K562 (cell line): ENCODE results near the gene GHR. TPM values are rescaled to one million over a fixed set of nuclear protein-coding genes. Genes with fewer than 3 reads are reported as not detected.

Experiments used
- ATAC-seq: fragments of 200-7000 bp; cut with Tn5 transposase; 3 replicates; pipeline ENCODE4 v1.9.1; 2020; ENCODE audit warnings: moderate library complexity
- BruUV-seq: library from RNA; stranded (reverse); fragments of 400-500 nt; replicated peaks from 2 replicates; lab custom pipeline; 2021; lab: Mats Ljungman, UMichigan
- CTCF ChIA-PET: fragments of 300-600 bp; formaldehyde crosslinking; extraction: SDS; loops from one replicate; lab custom pipeline; 2021; ENCODE audit warnings: low intra/inter-chr PET ratio; lab: Yijun Ruan, JAX
- POLR2A ChIA-PET: fragments of 300-600, 350-650 bp; sonication (Branson Sonifier 250); formaldehyde crosslinking; extraction: SDS; loops from one replicate; lab custom pipeline; 2021; ENCODE audit warnings: antibody characterized with exemption, inconsistent platforms; lab: Yijun Ruan, JAX
- DNase-seq, 4 experiments: peaks; one replicate each; pipeline versions ENCODE4 v3.0.0 to v3.0.0-alpha.2; 2011 to 2018; ENCODE audit warnings: low spot score in 3 of 4, mixed read lengths in 3 of 4; ENCODE audit errors: extremely low read depth in 1 of 4
- FAIRE-seq: peaks from 2 replicates; lab custom pipeline; 2011; peaks lifted over from hg19 to GRCh38; lab: Jason Lieb, UNC
- H2AFZ ChIP-seq: 2 replicates; pipeline ENCODE4 v1.6.0; 2011; ENCODE audit warnings: low read depth, low read length, control low read depth, inconsistent platforms
- H3K27ac ChIP-seq: fragments of 200-600 bp; 3 replicates; pipeline ENCODE4 v1.8.0; 2011; ENCODE audit warnings: low read depth, mild to moderate bottlenecking, control low read depth, inconsistent platforms, low read length, moderate library complexity, mixed read lengths; ENCODE audit errors: extremely low read depth
- H3K27me3 ChIP-seq, 2 experiments: fragments of 300-600 bp in 1 of 2; 2 replicates in 1 of 2; 3 replicates in 1 of 2; pipeline versions ENCODE4 v1.6.0 to v1.8.0; 2011; ENCODE audit warnings: inconsistent platforms in 2 of 2, low read length in 2 of 2, mild to moderate bottlenecking in 1 of 2, mixed read lengths in 1 of 2, moderate library complexity in 1 of 2; ENCODE audit not compliant: control insufficient read depth in 2 of 2, insufficient read depth in 2 of 2
- H3K36me3 ChIP-seq: fragments of 300-600 bp; 3 replicates; pipeline ENCODE4 v1.8.0; 2011; ENCODE audit warnings: mild to moderate bottlenecking, low read length, inconsistent platforms; ENCODE audit not compliant: control insufficient read depth, insufficient read depth
- H3K4me1 ChIP-seq, 2 experiments: fragments of 200-600 bp in 1 of 2; replicated peaks in 1 of 2; 2 replicates in 1 of 2; 3 replicates in 1 of 2; pipeline versions ENCODE4 v1.5.1 to v1.8.0; 2011; ENCODE audit warnings: inconsistent platforms in 2 of 2, low read length in 2 of 2, mild to moderate bottlenecking in 1 of 2, mixed read lengths in 1 of 2, moderate library complexity in 1 of 2; ENCODE audit not compliant: control insufficient read depth in 2 of 2, insufficient read depth in 2 of 2
- H3K4me2 ChIP-seq: 2 replicates; pipeline ENCODE4 v1.6.1; 2011; ENCODE audit warnings: low read length, control low read depth, inconsistent platforms, mixed read lengths; ENCODE audit not compliant: insufficient read depth
- H3K4me3 ChIP-seq: fragments of 200-600 bp; sonication (generic), shearing (Covaris generic); 2 replicates; pipeline ENCODE4 v1.5.1; 2016; ENCODE audit warnings: control low read depth, inconsistent platforms
- H3K79me2 ChIP-seq: fragments of 200-600 bp; 3 replicates; pipeline ENCODE4 v1.8.0; 2011; ENCODE audit warnings: low read length, inconsistent platforms; ENCODE audit not compliant: control insufficient read depth, insufficient read depth
- H3K9ac ChIP-seq, 2 experiments: 2 replicates each; pipeline versions ENCODE4 v1.6.0 to v1.6.1; 2011; ENCODE audit warnings: low read depth in 2 of 2, low read length in 2 of 2, control low read depth in 1 of 2, inconsistent platforms in 1 of 2, mild to moderate bottlenecking in 1 of 2, mixed read lengths in 1 of 2; ENCODE audit not compliant: insufficient read depth in 1 of 2
- H3K9me1 ChIP-seq: one replicate; pipeline ENCODE4 v1.6.0; 2011; ENCODE audit warnings: inconsistent platforms, mild to moderate bottlenecking, low read length, moderate library complexity; ENCODE audit not compliant: control insufficient read depth, insufficient read depth
- H3K9me3 ChIP-seq: replicated peaks from 2 replicates; pipeline ENCODE4 v1.5.1; 2011; ENCODE audit warnings: low read depth, low read length, inconsistent platforms; ENCODE audit not compliant: control insufficient read depth, insufficient read depth
- H4K20me1 ChIP-seq: replicated peaks from 2 replicates; pipeline ENCODE4 v1.6.1; 2011; ENCODE audit warnings: low read length, inconsistent platforms, mixed read lengths; ENCODE audit not compliant: control insufficient read depth, insufficient read depth
- COPS2 ChIP-seq: fragments of 450-650 bp; conservative IDR thresholded peaks from 2 replicates; pipeline ENCODE4 v1.6.1; 2016; ENCODE audit warnings: mild to moderate bottlenecking, moderate library complexity
- E4F1 ChIP-seq: fragments of 250-450 bp; sonication (Bioruptor Pico); IDR thresholded peaks from 2 replicates; pipeline ENCODE4 v1.5.0; 2021; ENCODE audit warnings: mild to moderate bottlenecking, borderline replicate concordance
- KLF16 ChIP-seq: IDR thresholded peaks from 2 replicates; pipeline ENCODE4 v1.6.1; 2016; ENCODE audit warnings: antibody characterized with exemption
- MECOM ChIP-seq: fragments of 250-450 bp; sonication (Bioruptor Pico); IDR thresholded peaks from 2 replicates; pipeline ENCODE4 v1.8.0; 2022; ENCODE audit warnings: inconsistent platforms
- MEF2D ChIP-seq: conservative IDR thresholded peaks from 2 replicates; pipeline ENCODE4 v1.6.1; 2016; ENCODE audit warnings: low read depth, missing genetic modification characterization, missing compliant biosample characterization
- POLR3A ChIP-seq: IDR thresholded peaks from 2 replicates; pipeline ENCODE4 v1.6.1; 2011; ENCODE audit warnings: borderline replicate concordance, mild to moderate bottlenecking, moderate library complexity; ENCODE audit not compliant: insufficient read length, insufficient read depth; ENCODE audit errors: extremely low read depth
- SETDB1 ChIP-seq: IDR thresholded peaks from one replicate; pipeline ENCODE4 v1.6.1; 2012; ENCODE audit warnings: low read length, control low read depth, inconsistent platforms
- TCF7L2 ChIP-seq: fragments of 150-350 bp; IDR thresholded peaks from 2 replicates; pipeline ENCODE4 v1.6.1; 2016; ENCODE audit warnings: low read depth, mild to moderate bottlenecking, low read length, moderate library complexity
- WGBS: fragments of 100-300 bp; shearing (Covaris generic); methylation state at CpG from one replicate; pipeline ENCODE4 v1.1.6; 2016; ENCODE audit warnings: low coverage, mixed read lengths; ENCODE audit not compliant: insufficient coverage; ENCODE audit errors: missing lambda C conversion rate; 5-methylcytosine and 5-hydroxymethylcytosine counted together
- in situ Hi-C: fragments of 300-500 bp; cut with MboI; formaldehyde crosslinking; loops from 4 replicates; pipeline ENCODE4 v1.15.0; 2018; ENCODE audit warnings: inconsistent platforms, mixed read lengths
- intact Hi-C: fragments of 100-400 bp; cut with micrococcal nuclease; formaldehyde crosslinking; loops from 2 replicates; pipeline ENCODE4 v1.14.2; 2022
- polyA plus RNA-seq, 8 experiments: library from polyadenylated mRNA; depleted of rRNA in 4 of 8; stranded (reverse) in 5 of 8; unstranded in 3 of 8; fragments of >200 nt; fragmentation: Nextera tagmentation in 2 of 8; fragmentation: Illumina TruSeq in 1 of 8; extraction: Ambion mirVana in 2 of 8; extraction: Trizol in 1 of 8; gene quantifications; 2 replicates each; pipeline versions ENCODE4 v1.2.1 to v1.2.3, GENCODE V29; 2011 to 2014; ENCODE audit warnings: inconsistent platforms in 1 of 8, missing spikeins in 1 of 8
- total RNA-seq, 7 experiments: library from RNA; depleted of rRNA in 6 of 7; stranded (reverse); fragments of >200 nt in 6 of 7; fragmentation: Illumina TruSeq in 2 of 7; extraction: Trizol in 2 of 7; gene quantifications; 2 replicates each; pipeline versions ENCODE4 v1.2.1 to v1.2.3, GENCODE V29; 2011 to 2021; ENCODE audit warnings: low replicate concordance in 1 of 7

Gene GHR
- total and polyA plus RNA-seq, 9 of the 15 experiments (the other 6 are each of a cell fraction or from before 2014, with no cell fraction given) = 0.01 to 0.13 (median 0.07) TPM; not detected in 5

- in situ Hi-C loops = no loop called here
- CTCF ChIA-PET = no interaction called here
- no peak overlapping the region for H3K27ac ChIP-seq
Observed at GRCh38 chr5:42621242-42621641, 198.0 kb downstream of the GHR start.

More at GRCh38 chr5:42621242-42621641, 198.0 kb downstream of the GHR start:
- POLR2A ChIA-PET = interaction anchor here (0.6 kb wide), 1 partner anchor 157 kb away, joined by 3 read pairs; no protein-coding TSS in a partner anchor
- Histone ChIP-seq H3K9ac (no peak overlapping the region), H3K79me2 (no peaks in the 10 kb centered on the region), H4K20me1 (no peaks in the 10 kb centered on the region), H3K4me3 (no peak overlapping the region), H2AFZ (no peak overlapping the region), H3K36me3 (no peaks in the 10 kb centered on the region), H3K4me2 (no peak overlapping the region), H3K4me1 (no peaks in the 10 kb centered on the region), H3K9me3 (no peaks in the 10 kb centered on the region), H3K9me1 (no peaks in the 10 kb centered on the region), H3K27me3 (0 out of 5 replicates have a peak, but pooled peaks cover 0 to 2% of the 10 kb centered on the region in 2 experiments)
- intact Hi-C loops = no loop called here
- no TSS peak for BruUV-seq
- no peak for DNase-seq
- TF ChIP-seq POLR3A (no peak), MECOM (no peak), E4F1 (CRISPR knock-in tag) (no peak), SETDB1 (no peak), KLF16 (no peak), TCF7L2 (no peak), COPS2 (no peak), MEF2D (tag) (no peak)
- WGBS = 0% methylated on average over 3 of the region's 3 CpGs
- no peak for ATAC-seq
- FAIRE-seq = no peak
